Gastroesophageal sphincter (tissue), 4 donors: ENCODE measurements around the gene UBE2R2. TPM values are rescaled to one million over a fixed set of nuclear protein-coding genes. Genes with fewer than 3 reads are reported as not detected.
"Not testable (repeated sequence)": the region's sequence is repeated elsewhere in the genome, so short reads cannot be mapped to it uniquely, and the experiment has no call there.

Experiments used
- ATAC-seq: fragments of 150-250 bp; one replicate; pipeline ENCODE4 v1.9.1; 2016; ENCODE audit warnings: mild to moderate bottlenecking, moderate library complexity
- H3K27ac ChIP-seq, 4 donors: fragments of 200-600 bp; sonication (generic) in 3 of 4; 1 replicate in 3 of 4; 2 replicates in 1 of 4; pipeline ENCODE4 v1.5.1; 2016 to 2019
- H3K27me3 ChIP-seq: fragments of 200-600 bp; sonication (generic); one replicate; pipeline ENCODE4 v1.5.1; 2019
- H3K36me3 ChIP-seq, 2 donors: fragments of 200-600 bp; sonication (generic); one replicate each; pipeline ENCODE4 v1.5.1; 2019; ENCODE audit warnings: control low read depth in 1 of 2
- H3K4me1 ChIP-seq, 3 donors: fragments of 200-600 bp; sonication (generic); 1 replicate in 2 of 3; 2 replicates in 1 of 3; pipeline ENCODE4 v1.5.1; 2016 to 2019; ENCODE audit warnings: control low read depth in 2 of 3
- H3K4me3 ChIP-seq, 2 donors: fragments of 200-600 bp; sonication (generic); one replicate each; pipeline ENCODE4 v1.5.1; 2019; ENCODE audit warnings: mild to moderate bottlenecking in 1 of 2, moderate library complexity in 1 of 2
- H3K9me3 ChIP-seq, 3 donors: fragments of 200-600 bp; sonication (generic); one replicate each; pipeline ENCODE4 v1.5.1; 2017 to 2019; ENCODE audit warnings: control low read depth in 2 of 3
- CTCF ChIP-seq, 4 experiments: fragments of 200-600 bp in 2 of 4; fragments of 450-650 bp in 2 of 4; sonication (generic) in 1 of 4; IDR thresholded peaks; one replicate each; pipeline ENCODE4 v1.5.1; 2017 to 2019; ENCODE audit warnings: antibody characterized with exemption in 4 of 4, mild to moderate bottlenecking in 2 of 4, moderate library complexity in 2 of 4
- EP300 ChIP-seq: sonication (generic); formaldehyde crosslinking; IDR thresholded peaks from one replicate; pipeline ENCODE4 v1.6.1; 2017; ENCODE audit warnings: antibody characterized with exemption, mild to moderate bottlenecking
- POLR2A ChIP-seq, 2 donors: fragments of 450-650 bp; IDR thresholded peaks; one replicate each; pipeline ENCODE4 v1.6.1; 2017; ENCODE audit warnings: antibody characterized with exemption in 2 of 2, mild to moderate bottlenecking in 2 of 2, moderate library complexity in 1 of 2
- POLR2AphosphoS5 ChIP-seq: sonication (generic); formaldehyde crosslinking; IDR thresholded peaks from one replicate; pipeline ENCODE4 v1.6.1; 2017; ENCODE audit warnings: antibody characterized with exemption
- WGBS, 2 donors: methylation state at CpG; one replicate each; pipeline ENCODE4 v1.1.5; 2018; ENCODE audit warnings: low coverage in 1 of 2; 5-methylcytosine and 5-hydroxymethylcytosine counted together
- small RNA-seq, 4 donors: library from RNA; depleted of rRNA; stranded (forward); fragments of <200 nt; gene quantifications; one replicate each; pipeline ENCODE3, GENCODE V24; 2016
- total RNA-seq, 4 donors: library from RNA; depleted of rRNA; stranded (reverse); fragments of >200 nt; gene quantifications; one replicate each; pipeline ENCODE4 v1.1.0, GENCODE V29; 2016

Gene UBE2R2
- total RNA-seq, 4 donors from 2014 or later = 26.5 to 43.9 (median 33.0) TPM

DNA sequence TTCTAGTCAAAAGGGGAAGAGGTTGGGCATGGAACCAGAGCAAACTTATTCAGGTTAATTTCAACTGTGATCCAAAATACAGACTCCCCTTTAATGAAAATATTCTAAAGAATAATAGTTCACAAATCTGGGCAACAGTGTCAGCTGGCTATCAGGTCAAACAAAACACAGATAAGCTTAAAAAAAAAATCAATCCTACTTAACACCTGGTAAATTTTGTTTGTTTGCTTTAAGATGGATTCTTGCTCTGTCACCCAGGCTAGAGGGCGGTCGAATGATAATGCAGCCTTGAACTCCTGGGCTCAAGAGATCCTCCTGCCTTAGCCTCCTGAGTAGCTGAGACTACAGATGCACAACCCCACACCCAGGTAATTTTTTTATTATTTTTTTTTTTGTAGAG lies 142.8 kb downstream of the UBE2R2 start:
- TF ChIP-seq POLR2A (IDR thresholded peaks at IDR 0.05) = no peak
- no peak for TF ChIP-seq EP300
- TF ChIP-seq POLR2AphosphoS5 = no peak
- no peak for TF ChIP-seq CTCF (IDR thresholded peaks at IDR 0.05)
- ATAC-seq = no peak
- Histone ChIP-seq H3K36me3 (peaks cover 0 to 63% of the 10 kb centered on the region in 2 donors), H3K9me3 (no peaks in the 10 kb centered on the region), H3K4me1 (no peaks in the 10 kb centered on the region), H3K4me3 (no peak overlapping the region), H3K27me3 (no peaks in the 10 kb centered on the region), H3K27ac (no peak overlapping the region)
- 80 to 87% methylated on average over 2 of the region's 2 CpGs for WGBS, 2 donors

- H3K4me3 ChIP-seq, ATAC-seq, H3K9me3 ChIP-seq, H3K27me3 ChIP-seq, H3K27ac ChIP-seq, H3K4me1 ChIP-seq: not testable (repeated sequence)
- H3K36me3 ChIP-seq = peaks cover 0 to 48% of the 10 kb centered on the region in 2 donors
- 82 to 96% methylated on average over 4 to 7 of the region's 7 CpGs for WGBS, 2 donors
These were observed 145.5 kb downstream of the UBE2R2 start for GRCh38 chr9:33962468-33962867.

- no peaks in the 10 kb centered on the region for H3K9me3 ChIP-seq
- no peak for ATAC-seq
- TF ChIP-seq EP300 (no peak), CTCF (IDR thresholded peaks at IDR 0.05) (no peak), POLR2A (IDR thresholded peaks at IDR 0.05) (no peak), POLR2AphosphoS5 (no peak)
- no peaks in the 10 kb centered on the region for H3K4me1 ChIP-seq
- H3K4me3 ChIP-seq = no peak overlapping the region
- H3K27me3 ChIP-seq = no peaks in the 10 kb centered on the region
- H3K36me3 ChIP-seq = peaks cover 0 to 33% of the 10 kb centered on the region in 2 donors
- 81 to 100% methylated on average over 2 of the region's 2 CpGs for WGBS, 2 donors
- no peak overlapping the region for H3K27ac ChIP-seq
These were observed 147.3 kb downstream of the UBE2R2 start for GRCh38 chr9:33964086-33964768.

Small RNAs within 50 kb of the gene (small RNA-seq; reads per million reads assigned to genes)
- gene RF00019 (0 reads per million in 4 donors), gene RNU4ATAC11P (0 reads per million in 4 donors), gene SNORD121A (42.3 to 63.0 (median 50.2) reads per million in 4 donors), gene SNORD121B (0 reads per million in 4 donors)

Other genes with a start within 250 kb of the UBE2R2 start
- 1 to 10 TPM in 3 of 4 donors, not detected in 1; 1.2 to 3.6 (median 2.2) TPM for gene PRSS3, start 21.6 kb upstream of the UBE2R2 start, total RNA-seq
- 10 to 100 TPM; 27.5 to 41.5 (median 32.8) TPM for gene UBAP2, start 231.7 kb downstream of the UBE2R2 start, total RNA-seq